Panc1 (cell line): ENCODE data around the gene SNRPD3. TPM values are rescaled to one million over a fixed set of nuclear protein-coding genes. Genes with fewer than 3 reads are reported as not detected.

Source experiments
- ATAC-seq: fragments of 200-7000 bp; cut with Tn5 transposase; 2 replicates; pipeline ENCODE4 v1.9.1; 2020; ENCODE audit warnings: mild to moderate bottlenecking, moderate library complexity
- BruUV-seq: library from RNA; stranded (reverse); fragments of 400-500 nt; replicated peaks from 2 replicates; lab custom pipeline; 2021; lab: Mats Ljungman, UMichigan
- CTCF ChIA-PET: fragments of 300-600 bp; sonication (Branson Sonifier 250); formaldehyde crosslinking; loops from one replicate; lab custom pipeline; 2022; ENCODE audit warnings: antibody characterized with exemption; lab: Charles Lee
- POLR2A ChIA-PET: fragments of 300-600 bp; sonication (Branson Sonifier 250); formaldehyde crosslinking; loops from one replicate; lab custom pipeline; 2022; ENCODE audit warnings: antibody characterized with exemption; lab: Charles Lee
- DNase-seq: peaks from one replicate; pipeline ENCODE4 v3.0.0-alpha.2; 2010; ENCODE audit warnings: low read depth, low spot score
- H3K27ac ChIP-seq: 2 replicates; pipeline ENCODE4 v1.5.1; 2011; ENCODE audit warnings: mild to moderate bottlenecking, low read length, inconsistent platforms
- H3K27me3 ChIP-seq: fragments of 200-500 bp; sonication (Bioruptor generic); 2 replicates; pipeline ENCODE4 v1.6.0; 2014; ENCODE audit warnings: low read length, inconsistent platforms; ENCODE audit not compliant: control insufficient read depth, insufficient read depth
- H3K36me3 ChIP-seq: fragments of 200-500 bp; sonication (Bioruptor generic); 2 replicates; pipeline ENCODE4 v1.5.1; 2014; ENCODE audit warnings: inconsistent platforms, mild to moderate bottlenecking, low read length, moderate library complexity; ENCODE audit not compliant: control insufficient read depth, insufficient read depth
- H3K4me1 ChIP-seq: 2 replicates; pipeline ENCODE4 v1.5.1; 2011; ENCODE audit warnings: inconsistent platforms, mild to moderate bottlenecking, low read length, moderate library complexity; ENCODE audit not compliant: control insufficient read depth, insufficient read depth
- H3K4me3 ChIP-seq, 2 experiments: 2 replicates each; pipeline ENCODE4 v1.5.1; 2011 to 2012; ENCODE audit warnings: low read depth in 2 of 2, low read length in 2 of 2, mild to moderate bottlenecking in 2 of 2, inconsistent platforms in 1 of 2, moderate library complexity in 1 of 2
- H3K9me3 ChIP-seq: fragments of 200-500 bp; sonication (Bioruptor generic); 2 replicates; pipeline ENCODE4 v1.5.1; 2014; ENCODE audit warnings: low read depth, mild to moderate bottlenecking, inconsistent platforms, low read length, moderate library complexity; ENCODE audit not compliant: control insufficient read depth, insufficient read depth
- POLR2AphosphoS5 ChIP-seq: IDR thresholded peaks from 2 replicates; pipeline ENCODE4 v1.6.1; 2012; ENCODE audit warnings: mild to moderate bottlenecking, low read depth, low read length, moderate library complexity
- SIN3A ChIP-seq: IDR thresholded peaks from 2 replicates; pipeline ENCODE4 v1.6.1; 2012; ENCODE audit warnings: low read depth, mild to moderate bottlenecking, low read length, moderate library complexity, borderline replicate concordance; ENCODE audit not compliant: insufficient read depth
- TCF7L2 ChIP-seq: IDR thresholded peaks from 2 replicates; pipeline ENCODE4 v1.6.1; 2011; ENCODE audit warnings: mild to moderate bottlenecking, low read depth, low read length, inconsistent platforms
- in situ Hi-C: cut with HindIII; loops from 2 replicates; pipeline ENCODE4 v1.10.0; 2016; ENCODE audit warnings: low sequenced_read_pairs, low pct_unique_long_range_greater_than_20kb
- intact Hi-C: fragments of 100-400 bp; cut with micrococcal nuclease; formaldehyde crosslinking; loops from one replicate; pipeline ENCODE4 v1.10.0; 2022; ENCODE audit not compliant: unreplicated experiment
- total RNA-seq: library from RNA; stranded (reverse); gene quantifications from one replicate; pipeline ENCODE4 v1.2.1, GENCODE V29; 2021; ENCODE audit not compliant: unreplicated experiment
- TF ChIP-seq, protein P1 (sequence below), 2 experiments: IDR thresholded peaks; 2 replicates each; pipeline ENCODE4 v1.6.1; 2011 to 2012; ENCODE audit warnings: low read depth in 2 of 2, control low read depth in 1 of 2, low read length in 1 of 2, mild to moderate bottlenecking in 1 of 2, moderate library complexity in 1 of 2; ENCODE audit not compliant: insufficient read depth in 1 of 2
- TF ChIP-seq, protein P2 (sequence below): fragments of 450-650 bp; IDR thresholded peaks from 2 replicates; pipeline ENCODE4 v1.5.1; 2017; ENCODE audit warnings: mild to moderate bottlenecking

Gene SNRPD3
- total RNA-seq, 1 experiment from 2014 or later = 89.4 TPM

DNA sequence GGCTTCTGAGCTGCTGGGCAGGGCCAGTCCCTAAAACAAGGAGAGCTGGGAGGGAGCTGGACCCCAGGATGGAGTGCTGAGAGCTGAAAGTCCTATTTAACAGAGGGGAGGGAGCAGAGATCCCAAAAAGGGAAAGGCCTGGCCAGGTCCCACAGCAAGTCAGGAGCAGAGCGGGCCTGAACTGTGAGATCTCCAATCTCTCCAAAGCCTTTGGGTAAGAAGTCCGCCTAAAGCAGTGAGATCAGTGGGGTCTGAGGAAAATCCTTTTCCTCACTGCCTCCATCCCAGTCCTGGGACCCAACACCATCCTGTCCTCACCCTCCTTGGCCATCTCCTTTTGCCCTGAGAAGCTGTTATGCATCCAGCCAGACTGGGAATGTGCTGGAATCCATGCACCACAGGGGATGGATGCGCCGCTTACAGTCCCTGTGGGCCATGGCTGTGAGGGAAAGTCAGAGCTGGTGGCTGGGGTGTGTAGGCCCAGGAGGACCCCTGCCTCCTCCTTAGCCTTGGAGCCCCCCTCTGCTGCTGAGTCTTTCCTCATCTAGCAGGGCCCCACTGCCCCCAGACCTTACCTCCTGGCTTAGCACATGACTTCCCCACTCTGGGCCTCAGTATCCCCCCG, 28.5 kb downstream of the SNRPD3 start:
- DNase-seq (no peak), ATAC-seq (no peak)
- no peak overlapping the region for H3K4me3 ChIP-seq
- in situ Hi-C loops = no loop called here
- ChIA-PET CTCF (no interaction called here), POLR2A (no interaction called here)
- H3K4me1 ChIP-seq = no peaks in the 10 kb centered on the region
- no TSS peak for BruUV-seq
- intact Hi-C loops = no loop called here
- H3K36me3 ChIP-seq = no peaks in the 10 kb centered on the region
- H3K27me3 ChIP-seq = no peaks in the 10 kb centered on the region
- no peaks in the 10 kb centered on the region for H3K9me3 ChIP-seq
- H3K27ac ChIP-seq = no peak overlapping the region
- TF ChIP-seq, protein P1, sequence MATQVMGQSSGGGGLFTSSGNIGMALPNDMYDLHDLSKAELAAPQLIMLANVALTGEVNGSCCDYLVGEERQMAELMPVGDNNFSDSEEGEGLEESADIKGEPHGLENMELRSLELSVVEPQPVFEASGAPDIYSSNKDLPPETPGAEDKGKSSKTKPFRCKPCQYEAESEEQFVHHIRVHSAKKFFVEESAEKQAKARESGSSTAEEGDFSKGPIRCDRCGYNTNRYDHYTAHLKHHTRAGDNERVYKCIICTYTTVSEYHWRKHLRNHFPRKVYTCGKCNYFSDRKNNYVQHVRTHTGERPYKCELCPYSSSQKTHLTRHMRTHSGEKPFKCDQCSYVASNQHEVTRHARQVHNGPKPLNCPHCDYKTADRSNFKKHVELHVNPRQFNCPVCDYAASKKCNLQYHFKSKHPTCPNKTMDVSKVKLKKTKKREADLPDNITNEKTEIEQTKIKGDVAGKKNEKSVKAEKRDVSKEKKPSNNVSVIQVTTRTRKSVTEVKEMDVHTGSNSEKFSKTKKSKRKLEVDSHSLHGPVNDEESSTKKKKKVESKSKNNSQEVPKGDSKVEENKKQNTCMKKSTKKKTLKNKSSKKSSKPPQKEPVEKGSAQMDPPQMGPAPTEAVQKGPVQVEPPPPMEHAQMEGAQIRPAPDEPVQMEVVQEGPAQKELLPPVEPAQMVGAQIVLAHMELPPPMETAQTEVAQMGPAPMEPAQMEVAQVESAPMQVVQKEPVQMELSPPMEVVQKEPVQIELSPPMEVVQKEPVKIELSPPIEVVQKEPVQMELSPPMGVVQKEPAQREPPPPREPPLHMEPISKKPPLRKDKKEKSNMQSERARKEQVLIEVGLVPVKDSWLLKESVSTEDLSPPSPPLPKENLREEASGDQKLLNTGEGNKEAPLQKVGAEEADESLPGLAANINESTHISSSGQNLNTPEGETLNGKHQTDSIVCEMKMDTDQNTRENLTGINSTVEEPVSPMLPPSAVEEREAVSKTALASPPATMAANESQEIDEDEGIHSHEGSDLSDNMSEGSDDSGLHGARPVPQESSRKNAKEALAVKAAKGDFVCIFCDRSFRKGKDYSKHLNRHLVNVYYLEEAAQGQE (IDR thresholded peaks at IDR 0.05; ENCODE audit: insufficient read depth in 1 of 2, low read depth in 2 of 2, low read length in 1 of 2) = no peak
- TF ChIP-seq SIN3A (no peak), TCF7L2 (no peak), POLR2AphosphoS5 (no peak)
- TF ChIP-seq, protein P2, sequence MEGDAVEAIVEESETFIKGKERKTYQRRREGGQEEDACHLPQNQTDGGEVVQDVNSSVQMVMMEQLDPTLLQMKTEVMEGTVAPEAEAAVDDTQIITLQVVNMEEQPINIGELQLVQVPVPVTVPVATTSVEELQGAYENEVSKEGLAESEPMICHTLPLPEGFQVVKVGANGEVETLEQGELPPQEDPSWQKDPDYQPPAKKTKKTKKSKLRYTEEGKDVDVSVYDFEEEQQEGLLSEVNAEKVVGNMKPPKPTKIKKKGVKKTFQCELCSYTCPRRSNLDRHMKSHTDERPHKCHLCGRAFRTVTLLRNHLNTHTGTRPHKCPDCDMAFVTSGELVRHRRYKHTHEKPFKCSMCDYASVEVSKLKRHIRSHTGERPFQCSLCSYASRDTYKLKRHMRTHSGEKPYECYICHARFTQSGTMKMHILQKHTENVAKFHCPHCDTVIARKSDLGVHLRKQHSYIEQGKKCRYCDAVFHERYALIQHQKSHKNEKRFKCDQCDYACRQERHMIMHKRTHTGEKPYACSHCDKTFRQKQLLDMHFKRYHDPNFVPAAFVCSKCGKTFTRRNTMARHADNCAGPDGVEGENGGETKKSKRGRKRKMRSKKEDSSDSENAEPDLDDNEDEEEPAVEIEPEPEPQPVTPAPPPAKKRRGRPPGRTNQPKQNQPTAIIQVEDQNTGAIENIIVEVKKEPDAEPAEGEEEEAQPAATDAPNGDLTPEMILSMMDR = no peak

DNA sequence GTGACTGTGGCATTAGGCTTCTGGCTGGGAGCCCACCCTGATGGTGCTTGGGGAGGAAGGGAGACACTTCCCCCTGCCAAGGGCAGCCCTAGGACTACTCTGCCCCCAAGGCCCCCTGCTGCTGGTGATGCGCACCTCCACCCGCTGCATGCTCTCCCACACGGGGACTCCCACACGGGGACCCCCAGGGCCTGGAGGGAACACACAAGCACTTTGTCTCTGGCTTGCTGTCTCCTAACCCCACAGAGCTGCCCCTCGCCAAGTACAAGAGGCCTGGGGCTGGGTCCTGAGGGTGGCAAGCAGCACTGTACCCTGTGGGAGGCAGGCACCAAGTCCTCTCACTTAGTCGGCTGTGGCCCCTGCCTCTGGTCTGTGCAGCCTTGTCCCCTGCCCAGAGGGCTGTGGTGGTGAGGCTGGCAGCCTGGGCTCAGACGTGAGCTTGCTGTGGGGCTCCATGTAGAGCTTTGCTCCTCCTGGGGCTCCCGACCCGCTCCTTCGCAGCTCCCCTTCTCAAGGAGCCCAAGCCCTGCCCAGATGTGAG, 29.1 kb downstream of the SNRPD3 start:
- Histone ChIP-seq H3K4me1 (no peaks in the 10 kb centered on the region), H3K27ac (no peak overlapping the region), H3K27me3 (no peaks in the 10 kb centered on the region), H3K9me3 (no peaks in the 10 kb centered on the region), H3K36me3 (no peaks in the 10 kb centered on the region), H3K4me3 (no peak overlapping the region)
- POLR2A ChIA-PET = no interaction called here
- TF ChIP-seq, protein P1 (IDR thresholded peaks at IDR 0.05; ENCODE audit: insufficient read depth in 1 of 2, low read depth in 2 of 2, low read length in 1 of 2) = no peak
- TF ChIP-seq TCF7L2 = no peak
- TF ChIP-seq SIN3A = no peak
- TF ChIP-seq, protein P2 = no peak
- no peak for TF ChIP-seq POLR2AphosphoS5
- ATAC-seq (no peak), DNase-seq (no peak)
- intact Hi-C loops (no loop called here), in situ Hi-C loops (no loop called here)
- BruUV-seq = no TSS peak
- CTCF ChIA-PET = interaction anchor here (0.7 kb wide), 1 partner anchor 210 kb away, joined by 3 read pairs; no protein-coding TSS in a partner anchor
